Activated CD8-positive, alpha-beta T cell treated with anti-CD3 and anti-CD28 coated beads, Interleukin-2, amount 10 ng/mL, durations not matched to agents 7 days and 5 days (primary cell): ENCODE measurements around the gene ZNF717. TPM values are rescaled to one million over a fixed set of nuclear protein-coding genes. Genes with fewer than 3 reads are reported as not detected.

Source experiments
- ATAC-seq: fragments of 150-1000 bp; cut with Tn5 transposase; one replicate; pipeline ENCODE4 v1.10.0; 2021; ENCODE audit warnings: moderate library complexity
- CTCF ChIA-PET: fragments of 350-600 bp; sonication (Branson Sonifier 250); formaldehyde crosslinking; loops from one replicate; lab custom pipeline; 2021; ENCODE audit warnings: antibody characterized with exemption; lab: Charles Lee
- POLR2A ChIA-PET: fragments of 350-600 bp; sonication (Branson Sonifier 250); formaldehyde crosslinking; loops from one replicate; lab custom pipeline; 2021; ENCODE audit warnings: antibody characterized with exemption; lab: Charles Lee
- DNase-seq: peaks from one replicate; pipeline ENCODE4 v3.0.0-alpha.2; 2020
- H3K27ac Mint-ChIP-seq: one replicate; pipeline ENCODE4 v1.8.0; 2021; ENCODE audit warnings: mild to moderate bottlenecking, mixed read lengths
- H3K27me3 Mint-ChIP-seq: one replicate; pipeline ENCODE4 v1.8.0; 2021; ENCODE audit warnings: low read depth, mixed read lengths
- H3K36me3 Mint-ChIP-seq: one replicate; pipeline ENCODE4 v1.8.0; 2021; ENCODE audit warnings: low read depth, mixed read lengths
- H3K4me1 Mint-ChIP-seq: one replicate; pipeline ENCODE4 v1.8.0; 2021; ENCODE audit warnings: low read depth, mixed read lengths
- H3K4me3 Mint-ChIP-seq: one replicate; pipeline ENCODE4 v1.8.0; 2021; ENCODE audit warnings: mild to moderate bottlenecking, mixed read lengths
- H3K9me3 Mint-ChIP-seq: one replicate; pipeline ENCODE4 v1.8.0; 2022; ENCODE audit warnings: mixed read lengths; ENCODE audit not compliant: insufficient read depth
- microRNA-seq: library from miRNA; unstranded; fragments of <30 nt; microRNA quantifications from one replicate; pipeline ENCODE4 v1.2.0, GENCODE V29; 2022
- total RNA-seq, 2 experiments: library from RNA; stranded (reverse); gene quantifications; one replicate each; pipeline ENCODE4 v1.2.3, GENCODE V29; 2021

The ZNF717 gene
- total RNA-seq, 2 experiments from 2014 or later, result 10.7 to 13.3 TPM

- ATAC-seq (no peak), DNase-seq (no peak)
- ChIA-PET CTCF (no interaction called here), POLR2A (no interaction called here)
- no peaks in the 10 kb centered on the region for H3K4me1 Mint-ChIP-seq
- no peaks in the 10 kb centered on the region for H3K27me3 Mint-ChIP-seq
- H3K9me3 Mint-ChIP-seq, result peaks cover 74% of the 10 kb centered on the region
- H3K27ac Mint-ChIP-seq, result no peak overlapping the region
- peaks cover 49% of the 10 kb centered on the region for H3K36me3 Mint-ChIP-seq
- H3K4me3 Mint-ChIP-seq, result no peak overlapping the region
Measured at GRCh38 chr3:75727985-75728384, 57.4 kb downstream of the ZNF717 start.

GRCh38 chr3:75692061-75692460 is 93.3 kb downstream of the ZNF717 start:
- no peaks in the 10 kb centered on the region for H3K27me3 Mint-ChIP-seq
- DNase-seq (no peak), ATAC-seq (no peak)
- no peak overlapping the region for H3K4me3 Mint-ChIP-seq
- ChIA-PET CTCF (no interaction called here), POLR2A (no interaction called here)
- H3K27ac Mint-ChIP-seq, result no peak overlapping the region
- no peaks in the 10 kb centered on the region for H3K36me3 Mint-ChIP-seq
- H3K9me3 Mint-ChIP-seq, result peaks cover 10% of the 10 kb centered on the region
- no peaks in the 10 kb centered on the region for H3K4me1 Mint-ChIP-seq

- POLR2A ChIA-PET, result no interaction called here
- Mint-ChIP-seq H3K27ac (no peak overlapping the region), H3K4me3 (no peak overlapping the region), H3K9me3 (peaks cover 20% of the 10 kb centered on the region), H3K4me1 (no peaks in the 10 kb centered on the region), H3K27me3 (no peaks in the 10 kb centered on the region), H3K36me3 (no peaks in the 10 kb centered on the region)
- no peak for DNase-seq
- no peak for ATAC-seq
- CTCF ChIA-PET, result no interaction called here
Measured at GRCh38 chr3:75687323-75687722, 98.0 kb downstream of the ZNF717 start.

Small RNAs within 50 kb of the gene (microRNA-seq; reads per million reads assigned to microRNA genes)
- gene MIR4273, result not detected

Other genes with a start within 250 kb of the ZNF717 start
- not detected for gene FRG2C, start 121.2 kb downstream of the ZNF717 start, total RNA-seq